Thymus (tissue), 11 donors: ENCODE results near the gene MARS1. TPM values are rescaled to one million over a fixed set of nuclear protein-coding genes. Genes with fewer than 3 reads are reported as not detected.
"Not testable (repeated sequence)": the region's sequence is repeated elsewhere in the genome, so short reads cannot be mapped to it uniquely, and the experiment has no call there.

ENCODE experiments used
- DNase-seq, 9 donors: peaks; one replicate each; pipeline ENCODE4 v3.0.0-alpha.2; 2013; ENCODE audit warnings: low spot score in 9 of 9, low read depth in 6 of 9, missing footprints in 1 of 9
- H3K27ac ChIP-seq, 2 donors: one replicate each; pipeline ENCODE4 v1.5.1; 2013; ENCODE audit warnings: control low read depth in 1 of 2, low read depth in 1 of 2, low read length in 1 of 2, mild to moderate bottlenecking in 1 of 2, moderate library complexity in 1 of 2
- H3K27me3 ChIP-seq, 2 donors: one replicate each; pipeline ENCODE4 v1.5.1; 2013; ENCODE audit warnings: low read length in 1 of 2; ENCODE audit not compliant: control insufficient read depth in 2 of 2, insufficient read depth in 1 of 2
- H3K36me3 ChIP-seq, 2 donors: one replicate each; pipeline ENCODE4 v1.5.1; 2013; ENCODE audit warnings: low read length in 1 of 2, mild to moderate bottlenecking in 1 of 2, moderate library complexity in 1 of 2; ENCODE audit not compliant: control insufficient read depth in 2 of 2, insufficient read depth in 2 of 2
- H3K4me1 ChIP-seq, 2 donors: one replicate each; pipeline ENCODE4 v1.5.1; 2013; ENCODE audit warnings: low read length in 2 of 2; ENCODE audit not compliant: control insufficient read depth in 2 of 2, insufficient read depth in 2 of 2
- H3K4me3 ChIP-seq, 2 donors: one replicate each; pipeline ENCODE4 v1.5.1; 2013; ENCODE audit warnings: low read length in 2 of 2, control low read depth in 1 of 2, mild to moderate bottlenecking in 1 of 2
- H3K9me3 ChIP-seq, 2 donors: one replicate each; pipeline ENCODE4 v1.5.1; 2013; ENCODE audit warnings: low read length in 1 of 2, mild to moderate bottlenecking in 1 of 2; ENCODE audit not compliant: control insufficient read depth in 2 of 2, insufficient read depth in 1 of 2
- WGBS: extraction: QIAGEN DNeasy Blood & Tissue Kit; methylation state at CpG from one replicate; pipeline ENCODE4 v1.1.7; 2013; 5-methylcytosine and 5-hydroxymethylcytosine counted together
- polyA plus RNA-seq: library from polyadenylated mRNA; stranded (reverse); fragments of 200-250 nt; gene quantifications from one replicate; pipeline ENCODE4 v1.2.3, GENCODE V29; 2013
- total RNA-seq: library from RNA; stranded (reverse); fragments of 120-200 nt; gene quantifications from one replicate; pipeline ENCODE4 v1.2.4, GENCODE V29; 2013
- donor health status: healthy.

Gene MARS1
- total and polyA plus RNA-seq, 2 donors: 93.8 to 117 TPM

DNA sequence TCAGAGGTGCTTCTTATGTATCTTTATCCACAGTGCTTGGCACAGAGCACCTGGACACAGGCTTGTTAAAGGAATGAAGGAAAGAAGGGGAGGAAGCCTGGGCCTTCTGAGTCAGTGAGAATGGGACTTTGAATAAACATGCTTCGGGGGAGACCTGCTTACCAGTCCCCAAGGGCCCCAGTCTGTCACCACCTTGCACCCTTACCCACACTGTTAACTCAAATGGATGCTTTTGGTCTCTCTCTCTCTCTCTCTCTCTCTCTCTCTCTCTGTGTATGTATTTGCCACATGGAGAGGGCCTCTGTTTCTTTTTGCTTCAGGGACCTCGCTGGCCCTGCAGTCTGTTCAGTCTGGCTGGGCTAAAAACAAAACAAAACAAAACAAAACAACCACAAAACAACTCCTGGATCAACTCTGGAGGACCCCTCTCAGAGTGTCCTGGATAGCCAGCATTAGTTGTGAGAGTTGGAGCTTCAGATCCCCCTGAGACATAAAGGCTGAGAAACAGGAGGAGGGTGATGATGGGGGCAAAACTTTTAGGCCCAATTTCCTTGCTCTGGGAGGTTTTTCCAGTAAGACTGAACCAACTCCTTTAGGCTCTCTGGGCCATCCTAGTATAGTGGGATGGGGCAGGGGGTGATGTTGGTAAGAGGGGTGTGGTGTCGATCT lies 63.9 kb downstream of the MARS1 start:
- DNase-seq: no peak
- Histone ChIP-seq H3K4me1 (peaks cover 3 to 12% of the 10 kb centered on the region in 2 donors), H3K27ac (no peak overlapping the region), H3K36me3 (no peaks in the 10 kb centered on the region), H3K4me3 (no peak overlapping the region), H3K9me3 (peaks cover 0 to 5% of the 10 kb centered on the region in 2 donors), H3K27me3 (peaks cover 21 to 77% of the 10 kb centered on the region in 2 donors)
- WGBS: 95% methylated on average over 3 of the region's 3 CpGs

DNA sequence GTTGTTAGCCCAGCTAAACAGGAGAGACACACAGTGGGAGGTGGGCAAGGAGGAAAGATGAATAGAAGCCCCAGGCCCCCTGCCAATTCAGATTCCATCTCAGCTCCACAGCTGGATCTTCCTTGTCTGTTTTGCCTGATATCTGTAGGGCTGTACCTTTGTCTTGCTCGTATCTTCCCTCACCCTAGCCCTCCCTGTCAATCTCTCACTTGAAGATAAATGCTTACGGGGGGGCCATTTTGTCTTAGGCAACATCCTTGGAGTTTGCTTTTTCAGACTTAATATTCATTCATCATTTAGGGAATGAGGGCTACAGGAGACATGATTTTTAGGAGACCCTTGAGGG lies 64.4 kb downstream of the MARS1 start:
- Histone ChIP-seq H3K4me3 (no peak overlapping the region), H3K4me1 (peaks cover 3 to 10% of the 10 kb centered on the region in 2 donors), H3K9me3 (peaks cover 0 to 2% of the 10 kb centered on the region in 2 donors), H3K27me3 (peaks cover 21 to 77% of the 10 kb centered on the region in 2 donors), H3K27ac (no peak overlapping the region), H3K36me3 (no peaks in the 10 kb centered on the region)
- no peak for DNase-seq
- WGBS: 92% methylated on average over 2 of the region's 2 CpGs

DNA sequence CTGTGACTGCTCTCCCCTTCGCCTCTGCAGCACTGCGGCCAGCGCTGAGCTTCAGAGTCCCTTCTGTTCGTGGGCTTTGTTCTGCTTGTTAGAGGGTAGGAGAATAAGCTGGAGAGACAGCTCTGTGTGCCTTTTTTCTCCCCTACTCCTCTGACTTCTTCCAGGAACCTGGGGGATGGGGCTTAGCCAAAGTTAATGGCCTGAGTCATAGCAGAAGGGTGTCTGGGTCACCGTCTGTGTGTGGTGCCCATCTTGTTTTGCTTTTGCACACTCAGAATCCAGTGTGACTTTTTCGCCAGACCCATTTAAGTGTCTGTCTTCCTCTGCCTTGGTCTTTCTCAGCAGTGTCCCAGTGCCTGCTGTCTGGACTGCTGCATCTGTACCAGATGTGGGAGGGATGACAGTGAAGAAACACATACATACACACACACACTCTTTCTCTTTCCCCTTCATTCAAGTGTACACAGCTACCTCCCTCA lies 65.0 kb downstream of the MARS1 start:
- peaks cover 3 to 10% of the 10 kb centered on the region in 2 donors for H3K4me1 ChIP-seq
- no peak overlapping the region for H3K27ac ChIP-seq
- H3K36me3 ChIP-seq: no peaks in the 10 kb centered on the region
- H3K4me3 ChIP-seq: no peak overlapping the region
- no peak for DNase-seq
- H3K9me3 ChIP-seq: peaks cover 0 to 2% of the 10 kb centered on the region in 2 donors
- H3K27me3 ChIP-seq: peaks cover 19 to 71% of the 10 kb centered on the region in 2 donors
- 85% methylated on average over 6 of the region's 6 CpGs for WGBS

DNA sequence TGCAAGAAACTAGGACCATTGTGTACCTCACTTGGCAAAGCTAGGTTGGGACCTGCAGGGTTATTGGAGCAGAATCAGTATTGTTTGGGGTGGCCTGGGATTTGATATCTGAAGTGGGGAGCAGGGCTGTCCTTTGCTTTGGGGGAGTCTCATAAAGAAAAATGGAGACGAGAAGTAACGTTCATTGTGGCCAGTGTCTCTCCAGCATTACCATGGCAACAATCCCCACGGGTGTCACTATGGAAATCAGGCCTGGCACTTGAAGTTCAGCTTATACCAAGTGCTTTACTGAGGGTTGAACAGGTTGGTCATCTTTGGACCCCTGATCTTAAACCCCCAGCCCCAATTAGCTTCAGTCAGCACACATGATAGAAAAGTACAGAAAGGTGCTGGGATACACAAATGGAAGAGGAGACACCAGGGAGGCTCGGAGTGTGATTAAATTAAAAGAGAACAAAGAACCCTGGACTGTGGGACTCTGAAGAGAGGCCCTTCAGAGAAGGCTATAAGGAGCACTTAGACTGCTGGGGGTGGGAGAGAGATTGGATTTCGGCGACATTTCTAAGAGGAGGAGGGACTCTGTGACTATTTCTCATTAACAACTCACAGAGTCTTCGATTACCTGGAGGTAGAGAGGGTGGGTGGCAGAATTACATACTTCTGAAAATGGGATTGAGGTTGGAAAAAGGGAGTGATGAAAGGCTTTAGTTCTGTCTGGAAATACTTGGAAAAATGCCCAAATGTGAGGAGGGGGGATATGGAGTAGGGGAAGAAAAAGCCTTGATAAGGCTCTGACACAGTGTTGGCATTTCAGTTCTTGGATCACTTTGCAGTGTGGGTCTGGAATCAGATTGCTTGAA lies 65.7 kb downstream of the MARS1 start:
- DNase-seq: no peak
- Histone ChIP-seq H3K27me3 (peaks cover 15 to 64% of the 10 kb centered on the region in 2 donors), H3K9me3 (peaks cover 0 to 2% of the 10 kb centered on the region in 2 donors), H3K4me3 (no peak overlapping the region), H3K36me3 (no peaks in the 10 kb centered on the region), H3K4me1 (peaks cover 3 to 10% of the 10 kb centered on the region in 2 donors), H3K27ac (no peak overlapping the region)
- 90% methylated on average over 7 of the region's 7 CpGs for WGBS

DNA sequence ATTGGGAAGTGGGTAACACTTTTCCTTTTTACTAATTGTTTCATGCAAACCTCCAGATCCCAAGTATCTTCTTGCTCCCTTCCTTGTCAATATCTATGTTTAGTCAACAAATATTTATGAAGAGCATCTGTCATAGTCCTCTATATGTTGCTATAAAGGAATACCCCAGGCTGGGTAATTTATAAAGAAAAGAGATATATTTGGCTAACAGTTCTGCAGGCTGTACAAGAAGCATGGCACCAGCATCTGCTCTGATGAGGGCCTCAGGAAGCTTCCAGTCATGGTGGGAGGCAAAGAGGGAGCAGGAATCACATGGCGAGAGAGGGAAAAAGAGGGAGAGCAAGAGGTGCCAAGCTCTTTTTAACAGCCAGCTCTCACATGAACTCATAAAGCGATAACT lies 66.6 kb downstream of the MARS1 start:
- H3K27me3 ChIP-seq: peaks cover 6 to 55% of the 10 kb centered on the region in 2 donors
- DNase-seq: no peak
- H3K4me3 ChIP-seq: no peak overlapping the region
- peaks cover 3 to 8% of the 10 kb centered on the region in 2 donors for H3K4me1 ChIP-seq
- no peak overlapping the region for H3K27ac ChIP-seq
- 98% methylated on average over 2 of the region's 2 CpGs for WGBS
- peaks cover 0 to 2% of the 10 kb centered on the region in 2 donors for H3K9me3 ChIP-seq
- H3K36me3 ChIP-seq: no peaks in the 10 kb centered on the region

DNA sequence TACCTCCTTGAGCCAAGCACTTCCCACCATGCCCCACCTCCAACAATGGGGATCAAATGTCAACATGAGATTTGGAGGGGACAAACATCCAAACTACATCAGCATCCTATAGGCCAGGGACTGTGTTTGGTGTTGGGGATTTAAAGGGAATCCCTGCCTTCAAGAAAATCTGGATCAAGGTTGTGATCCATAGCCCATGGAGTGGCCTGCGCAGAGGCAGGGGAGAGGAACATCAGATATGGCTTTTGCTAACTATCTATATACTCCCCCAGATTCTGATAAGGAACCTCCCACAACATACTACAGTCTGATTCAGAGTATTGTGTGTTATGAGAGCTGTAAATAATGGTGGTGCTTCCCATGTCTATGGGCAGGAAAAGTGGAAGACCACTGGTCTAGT lies 67.0 kb downstream of the MARS1 start:
- Histone ChIP-seq H3K27me3 (peaks cover 4 to 51% of the 10 kb centered on the region in 2 donors), H3K9me3 (peaks cover 0 to 2% of the 10 kb centered on the region in 2 donors), H3K4me3 (no peak overlapping the region), H3K36me3 (no peaks in the 10 kb centered on the region), H3K27ac (no peak overlapping the region), H3K4me1 (peaks cover 3 to 5% of the 10 kb centered on the region in 2 donors)
- no peak for DNase-seq
- WGBS: 98% methylated on average over 1 of the region's 1 CpG

DNA sequence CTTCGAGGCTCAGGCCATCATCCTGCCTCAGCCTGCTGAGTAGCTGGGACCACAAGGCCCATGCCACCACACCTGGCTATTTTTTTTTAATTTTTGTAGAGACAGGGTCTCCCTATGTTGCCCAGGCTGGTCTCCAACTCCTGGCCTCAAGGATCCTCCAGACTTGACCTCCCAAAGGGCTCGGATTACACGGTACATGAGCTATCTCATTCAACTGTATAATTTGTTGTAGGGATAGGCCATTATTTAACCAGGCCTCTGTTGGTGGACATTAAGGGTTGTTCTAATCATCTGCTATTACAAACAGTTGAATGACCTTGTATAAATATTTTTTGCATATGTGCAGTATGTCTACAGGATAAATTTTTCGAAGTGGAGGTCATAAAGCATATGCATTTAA lies 71.0 kb downstream of the MARS1 start:
- Histone ChIP-seq H3K36me3 (no peaks in the 10 kb centered on the region), H3K27me3 (peaks cover 0 to 28% of the 10 kb centered on the region in 2 donors), H3K4me3 (no peak overlapping the region), H3K9me3 (peaks cover 0 to 2% of the 10 kb centered on the region in 2 donors), H3K27ac (no peak overlapping the region), H3K4me1 (no peaks in the 10 kb centered on the region)
- 92% methylated on average over 4 of the region's 4 CpGs for WGBS
- DNase-seq: no peak

DNA sequence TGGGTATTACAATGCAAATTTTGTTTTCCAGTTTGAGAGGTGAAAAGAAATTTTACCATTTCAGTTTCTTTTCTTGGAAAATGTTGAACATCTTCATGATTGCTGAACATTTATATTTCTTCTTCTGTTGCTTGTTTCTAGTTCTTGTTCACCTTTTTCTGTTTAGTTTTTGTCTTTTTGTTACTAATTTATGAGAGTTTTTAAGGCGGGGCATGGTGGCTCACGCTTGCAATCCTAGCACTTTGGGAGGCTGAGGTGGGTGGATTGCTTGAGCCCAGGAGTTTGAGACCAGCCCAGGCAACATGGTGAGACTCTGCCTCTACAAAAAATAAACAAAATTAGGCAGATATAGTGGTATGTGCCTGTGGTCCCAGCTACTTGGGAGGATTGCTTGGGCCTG lies 72.6 kb downstream of the MARS1 start:
- no peak overlapping the region for H3K4me3 ChIP-seq
- DNase-seq: no peak
- no peaks in the 10 kb centered on the region for H3K36me3 ChIP-seq
- peaks cover 0 to 24% of the 10 kb centered on the region in 2 donors for H3K27me3 ChIP-seq
- H3K27ac ChIP-seq: no peak overlapping the region
- no peaks in the 10 kb centered on the region for H3K9me3 ChIP-seq
- no peaks in the 10 kb centered on the region for H3K4me1 ChIP-seq
- WGBS: 94% methylated on average over 2 of the region's 2 CpGs

DNA sequence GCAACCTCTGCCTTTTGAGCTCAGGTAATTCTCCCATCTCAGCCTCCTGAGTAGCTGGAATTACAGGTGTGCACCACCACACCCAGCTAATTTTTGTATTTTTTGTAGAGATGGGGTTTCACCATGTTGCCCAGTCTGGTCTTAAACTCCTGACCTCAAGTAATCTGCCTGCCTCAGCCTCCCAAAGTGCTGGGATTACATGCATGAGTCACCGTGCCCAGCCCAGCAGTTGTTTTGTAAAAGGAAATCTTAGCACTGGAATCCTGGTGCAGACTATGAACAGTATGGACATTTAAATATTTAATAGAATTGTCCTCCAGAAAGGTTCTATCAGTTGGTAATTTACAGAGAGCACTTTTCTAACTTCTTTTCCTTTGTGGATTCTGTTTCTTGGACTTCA lies 73.2 kb downstream of the MARS1 start:
- WGBS: 97% methylated on average over 1 of the region's 1 CpG

More for the DNA sequence above, 73.2 kb downstream of the MARS1 start:
- H3K36me3 ChIP-seq, H3K9me3 ChIP-seq, H3K27ac ChIP-seq, H3K4me1 ChIP-seq, H3K4me3 ChIP-seq, DNase-seq: not testable (repeated sequence)
- H3K27me3 ChIP-seq: peaks cover 0 to 24% of the 10 kb centered on the region in 2 donors
